Adrenal gland (tissue), 5 donors: Measurements from ENCODE around the gene AP1S1.

ENCODE experiments used
- CTCF ChIP-seq, 6 experiments: fragments of 450-650 bp in 4 of 6; fragments of 200-600 bp in 2 of 6; sonication (generic) in 1 of 6; IDR thresholded peaks; 1 replicate in 5 of 6; 2 replicates in 1 of 6; pipeline versions ENCODE4 v1.5.1 to v1.8.0; 2016 to 2021; ENCODE audit warnings: antibody characterized with exemption in 6 of 6, mild to moderate bottlenecking in 2 of 6, moderate library complexity in 1 of 6
- POLR2A ChIP-seq, 2 donors: fragments of 450-650 bp; IDR thresholded peaks; one replicate each; pipeline ENCODE4 v1.6.1; 2017; ENCODE audit warnings: antibody characterized with exemption in 2 of 2, mild to moderate bottlenecking in 2 of 2, moderate library complexity in 1 of 2
- donor health status: DM: no; HTN: no; CAD: no.

GRCh38 chr7:101151908-101152651 is 2.2 kb upstream of the AP1S1 start:
- no peak for TF ChIP-seq CTCF (IDR thresholded peaks at IDR 0.05)
- no peak for TF ChIP-seq POLR2A (IDR thresholded peaks at IDR 0.05)
